NB4 (cell line): Measurements from ENCODE around the gene FAM32A.

Experiments used
- CTCF ChIP-seq: IDR thresholded peaks from one replicate; pipeline ENCODE4 v1.5.1; 2012; ENCODE audit warnings: low read depth, low read length
- POLR2A ChIP-seq: IDR thresholded peaks from 2 replicates; pipeline ENCODE4 v1.6.1; 2011; ENCODE audit warnings: mild to moderate bottlenecking; ENCODE audit not compliant: insufficient read length; ENCODE audit errors: extremely low read depth

DNA sequence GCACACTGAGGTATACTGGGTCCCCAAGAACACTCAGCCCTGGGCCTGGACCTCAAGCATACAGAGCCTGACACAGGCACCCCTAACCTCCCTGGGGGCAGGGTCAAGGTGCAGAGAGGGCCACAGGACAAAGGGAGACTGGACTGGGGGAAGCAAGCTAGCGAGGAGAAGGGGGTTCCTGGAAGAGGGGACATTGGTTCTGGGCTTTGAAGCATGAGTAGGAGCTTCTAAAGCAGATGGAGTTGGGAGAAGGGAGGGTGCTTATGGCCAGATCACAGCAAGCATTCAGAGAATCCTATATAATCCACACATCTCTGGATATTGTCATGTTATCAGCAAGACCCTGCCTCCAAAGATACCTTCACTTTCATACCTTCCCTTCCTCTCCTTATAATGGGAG, 15.1 kb upstream of the FAM32A start:
- TF ChIP-seq CTCF = no peak
- no peak for TF ChIP-seq POLR2A
